GDM1 (cell line): ENCODE data around the gene TRAP1.
A peak's percentile ranks its signal among the peaks of the same experiment; 100 is the strongest.
"Not testable (repeated sequence)": the region's sequence is repeated elsewhere in the genome, so short reads cannot be mapped to it uniquely, and the experiment has no call there.

Experiments
- DNase-seq: peaks from one replicate; lab custom pipeline; 2025; lab: John Stamatoyannopoulos, UW

TRAP1 gene

GRCh38 chr16:3673676-3674377 is 43.5 kb downstream of the TRAP1 start:
- no peak for DNase-seq

GRCh38 chr16:3673201-3673600 is 44.1 kb downstream of the TRAP1 start:
- DNase-seq: no peak

GRCh38 chr16:3672571-3673041 is 44.7 kb downstream of the TRAP1 start:
- DNase-seq: no peak

GRCh38 chr16:3671424-3671823 is 45.9 kb downstream of the TRAP1 start:
- no peak for DNase-seq

GRCh38 chr16:3670711-3671110 is 46.6 kb downstream of the TRAP1 start:
- DNase-seq: no peak

GRCh38 chr16:3669082-3669481 is 48.2 kb downstream of the TRAP1 start:
- no peak for DNase-seq

- DNase-seq: no peak
These were observed 48.7 kb downstream of the TRAP1 start for GRCh38 chr16:3668626-3669025.

GRCh38 chr16:3665508-3665907 is 51.8 kb downstream of the TRAP1 start:
- no peak for DNase-seq

GRCh38 chr16:3664187-3664896 is 53.0 kb downstream of the TRAP1 start:
- no peak for DNase-seq

- DNase-seq: no peak
These were observed 54.7 kb downstream of the TRAP1 start for GRCh38 chr16:3662601-3663000.

- no peak for DNase-seq
These were observed 55.4 kb downstream of the TRAP1 start for GRCh38 chr16:3661922-3662321.

GRCh38 chr16:3661311-3661710 is 56.0 kb downstream of the TRAP1 start:
- no peak for DNase-seq

- no peak for DNase-seq
These were observed 58.1 kb downstream of the TRAP1 start for GRCh38 chr16:3659251-3659650.

GRCh38 chr16:3656491-3657468 is 60.5 kb downstream of the TRAP1 start:
- DNase-seq: no peak

- not testable (repeated sequence) for DNase-seq
These were observed 61.2 kb downstream of the TRAP1 start for GRCh38 chr16:3656160-3656490.

- no peak for DNase-seq
These were observed 61.7 kb downstream of the TRAP1 start for GRCh38 chr16:3655396-3656159.

- no peak for DNase-seq
These were observed 62.3 kb downstream of the TRAP1 start for GRCh38 chr16:3655030-3655395.

GRCh38 chr16:3654249-3654991 is 62.9 kb downstream of the TRAP1 start, which contains the start of gene DNASE1:
DNASE1 (plus strand) TSS chr16:3654691; CDS start chr16:3655374, 683 bp downstream.
- peak; percentile 16 for DNase-seq

- no peak for DNase-seq
These were observed 64.7 kb downstream of the TRAP1 start for GRCh38 chr16:3652373-3653195.
